GM06990 (cell line): ENCODE results near the gene RAB8B.

Source experiments
- DNase-seq: peaks from one replicate; pipeline ENCODE4 v3.0.0-alpha.2; 2011; ENCODE audit not compliant: insufficient read length; ENCODE audit errors: extremely low read depth
- H3K27me3 ChIP-seq: replicated peaks from 2 replicates; pipeline ENCODE4 v1.6.0; 2011; ENCODE audit warnings: low read length; ENCODE audit not compliant: control insufficient read depth, insufficient read depth
- H3K36me3 ChIP-seq: 2 replicates; pipeline ENCODE4 v1.5.1; 2011; ENCODE audit warnings: low read length; ENCODE audit not compliant: control insufficient read depth, insufficient read depth
- H3K4me3 ChIP-seq: replicated peaks from 2 replicates; pipeline ENCODE4 v1.5.1; 2011; ENCODE audit warnings: low read depth, mild to moderate bottlenecking, control low read depth, low read length
- CTCF ChIP-seq: IDR thresholded peaks from 2 replicates; pipeline ENCODE4 v1.5.1; 2011; ENCODE audit warnings: low read length, control low read depth, mild to moderate bottlenecking, inconsistent platforms; ENCODE audit not compliant: insufficient read depth, poor library complexity, severe bottlenecking

Gene RAB8B

GRCh38 chr15:63256433-63257274, 67.2 kb downstream of the RAB8B start:
- H3K36me3 ChIP-seq = peaks cover 7% of the 10 kb centered on the region
- no peak for DNase-seq
- no peak for TF ChIP-seq CTCF
- no peaks in the 10 kb centered on the region for H3K27me3 ChIP-seq
- no peak overlapping the region for H3K4me3 ChIP-seq

- TF ChIP-seq CTCF = no peak
- Histone ChIP-seq H3K36me3 (peaks cover 8% of the 10 kb centered on the region), H3K27me3 (no peaks in the 10 kb centered on the region), H3K4me3 (no peak overlapping the region)
- DNase-seq = no peak
These were observed 69.3 kb downstream of the RAB8B start for GRCh38 chr15:63258658-63259057.

GRCh38 chr15:63260791-63261190, 71.4 kb downstream of the RAB8B start:
- Histone ChIP-seq H3K36me3 (peaks cover 8% of the 10 kb centered on the region), H3K4me3 (no peak overlapping the region), H3K27me3 (no peaks in the 10 kb centered on the region)
- no peak for TF ChIP-seq CTCF
- DNase-seq = no peak

GRCh38 chr15:63261311-63261710, 71.9 kb downstream of the RAB8B start:
- no peak for TF ChIP-seq CTCF
- peaks cover 8% of the 10 kb centered on the region for H3K36me3 ChIP-seq
- H3K4me3 ChIP-seq = no peak overlapping the region
- no peaks in the 10 kb centered on the region for H3K27me3 ChIP-seq
- DNase-seq = no peak

- TF ChIP-seq CTCF = no peak
- Histone ChIP-seq H3K27me3 (no peaks in the 10 kb centered on the region), H3K4me3 (no peak overlapping the region), H3K36me3 (peaks cover 9% of the 10 kb centered on the region)
- DNase-seq = no peak
These were observed 74.1 kb downstream of the RAB8B start for GRCh38 chr15:63263519-63263918.
